Adrenal gland (tissue), 12 donors: ENCODE measurements around the gene AIP. TPM values are rescaled to one million over a fixed set of nuclear protein-coding genes. Genes with fewer than 3 reads are reported as not detected.
"Not testable (repeated sequence)": the region's sequence is repeated elsewhere in the genome, so short reads cannot be mapped to it uniquely, and the experiment has no call there.

Source experiments
- DNase-seq, 7 donors: peaks; one replicate each; pipeline ENCODE4 v3.0.0-alpha.2; 2019 to 2020
- H3K27ac ChIP-seq, 5 donors: fragments of 200-600 bp; sonication (generic) in 4 of 5; 1 replicate in 3 of 5; 2 replicates in 2 of 5; pipeline versions ENCODE4 v1.5.1 to v1.8.0; 2016 to 2020; ENCODE audit warnings: mild to moderate bottlenecking in 1 of 5
- H3K27me3 ChIP-seq: fragments of 200-600 bp; 2 replicates; pipeline ENCODE4 v1.8.0; 2021
- H3K36me3 ChIP-seq, 2 donors: fragments of 200-600 bp; replicated peaks in 1 of 2; 1 replicate in 1 of 2; 2 replicates in 1 of 2; pipeline versions ENCODE4 v1.5.1 to v1.8.0; 2018 to 2022
- H3K4me1 ChIP-seq, 2 donors: fragments of 200-600 bp; replicated peaks in 1 of 2; 1 replicate in 1 of 2; 2 replicates in 1 of 2; pipeline versions ENCODE4 v1.5.1 to v1.8.0; 2018 to 2021
- H3K4me3 ChIP-seq, 4 donors: fragments of 200-600 bp; sonication (generic) in 3 of 4; one replicate each; pipeline ENCODE4 v1.5.1; 2016 to 2018
- H3K9me3 ChIP-seq, 3 donors: fragments of 200-600 bp; sonication (generic) in 1 of 3; replicated peaks in 1 of 3; 1 replicate in 2 of 3; 2 replicates in 1 of 3; pipeline versions ENCODE4 v1.5.1 to v1.8.0; 2016 to 2021
- CTCF ChIP-seq, 6 experiments: fragments of 450-650 bp in 4 of 6; fragments of 200-600 bp in 2 of 6; sonication (generic) in 1 of 6; IDR thresholded peaks; 1 replicate in 5 of 6; 2 replicates in 1 of 6; pipeline versions ENCODE4 v1.5.1 to v1.8.0; 2016 to 2021; ENCODE audit warnings: antibody characterized with exemption in 6 of 6, mild to moderate bottlenecking in 2 of 6, moderate library complexity in 1 of 6
- POLR2A ChIP-seq, 2 donors: fragments of 450-650 bp; IDR thresholded peaks; one replicate each; pipeline ENCODE4 v1.6.1; 2017; ENCODE audit warnings: antibody characterized with exemption in 2 of 2, mild to moderate bottlenecking in 2 of 2, moderate library complexity in 1 of 2
- WGBS, 4 donors: extraction: QIAGEN DNeasy Blood & Tissue Kit in 2 of 4; methylation state at CpG; one replicate each; pipeline versions ENCODE4 v1.1.5 to v1.1.7; 2013 to 2017; 5-methylcytosine and 5-hydroxymethylcytosine counted together
- intact Hi-C, 2 donors: fragments of 100-400 bp; cut with DNase I; formaldehyde crosslinking; loops; one replicate each; pipeline versions ENCODE4 v1.14.1 to v1.15.0; 2022 to 2023
- polyA plus RNA-seq, 3 donors: library from polyadenylated mRNA; stranded (reverse); fragments of 200-250 nt in 2 of 3; fragments of 350-450 nt in 1 of 3; fragmentation: Illumina TruSeq in 1 of 3; extraction: RNeasy Lipid Tissue Mini Kit (QIAGEN cat#74804) in 1 of 3; gene quantifications; one replicate each; pipeline ENCODE4 v1.2.3, GENCODE V29; 2013 to 2014
- total RNA-seq, 9 donors: library from RNA; depleted of rRNA in 4 of 9; stranded (reverse); fragments of >200 nt in 4 of 9; fragments of 120-200 nt in 1 of 9; fragmentation: NEBNext Ultra II Directional in 1 of 9; extraction: Animal tissue kit (Norgen Biotek cat#: 25700) in 1 of 9; gene quantifications; one replicate each; pipeline versions ENCODE4 v1.1.0 to v1.2.4, GENCODE V29; 2013 to 2023
- donor health status: healthy with polysubstance abuse.
- donor health status: Bipolar disorder and iron deficiency.
- donor health status: DM: yes; HTN: yes; CAD: no.
- donor health status: DM: no; HTN: no; CAD: no.
- donor health status: DM: no; HTN: no; CAD: no.
- donor health status: DM: yes; HTN: yes; CAD: no.

Gene AIP
- total and polyA plus RNA-seq, 12 donors, result 35.3 to 152 (median 83.9) TPM

GRCh38 chr11:67472882-67473281, 9.9 kb upstream of the AIP start:
- Histone ChIP-seq H3K9me3 (no peaks in the 10 kb centered on the region), H3K4me1 (peaks cover 6 to 12% of the 10 kb centered on the region in 2 donors), H3K36me3 (no peaks in the 10 kb centered on the region), H3K27ac (no peak overlapping the region), H3K4me3 (no peak overlapping the region), H3K27me3 (no peaks in the 10 kb centered on the region)
- TF ChIP-seq POLR2A (IDR thresholded peaks at IDR 0.05), result no peak
- no peak for TF ChIP-seq CTCF (IDR thresholded peaks at IDR 0.05)
- WGBS, 4 donors, result 70 to 78% (median 73%) methylated on average over 7 of the region's 7 CpGs
- DNase-seq, result no peak
- intact Hi-C loops, result no loop called here

- H3K4me3 ChIP-seq, H3K27ac ChIP-seq, H3K4me1 ChIP-seq, intact Hi-C loops, H3K36me3 ChIP-seq, DNase-seq, H3K9me3 ChIP-seq, H3K27me3 ChIP-seq: not testable (repeated sequence)
- WGBS, 4 donors, result 77 to 85% (median 83%) methylated on average over 10 of the region's 10 CpGs
These were observed 6.1 kb upstream of the AIP start for GRCh38 chr11:67476692-67477091.

- DNase-seq, H3K27me3 ChIP-seq, H3K9me3 ChIP-seq, H3K4me3 ChIP-seq, intact Hi-C loops, H3K27ac ChIP-seq, H3K36me3 ChIP-seq, H3K4me1 ChIP-seq: not testable (repeated sequence)
- WGBS, 4 donors, result 81 to 86% (median 84%) methylated on average over 12 to 14 of the region's 16 CpGs
These were observed 5.3 kb upstream of the AIP start for GRCh38 chr11:67477344-67478050.

GRCh38 chr11:67482275-67482826, 475 bp upstream of the AIP start:
- intact Hi-C loops, result no loop called here
- TF ChIP-seq CTCF (IDR thresholded peaks at IDR 0.05) (no peak), POLR2A (IDR thresholded peaks at IDR 0.05) (no peak)

GRCh38 chr11:67483831-67484665, 1.2 kb downstream of the AIP start:
- peaks cover 0 to 16% of the 10 kb centered on the region in 2 donors for H3K36me3 ChIP-seq
- no peak for DNase-seq
- peak overlapping the region in 1 of 5 donors; percentile 26 for H3K27ac ChIP-seq
- intact Hi-C loops, result no loop called here
- no peaks in the 10 kb centered on the region for H3K9me3 ChIP-seq
- TF ChIP-seq POLR2A (IDR thresholded peaks at IDR 0.05) (no peak), CTCF (IDR thresholded peaks at IDR 0.05) (no peak)
- H3K4me1 ChIP-seq, result peaks cover 17 to 24% of the 10 kb centered on the region in 2 donors
- peak overlapping the region in 1 of 4 donors; percentile 67 for H3K4me3 ChIP-seq
- 88 to 92% (median 88%) methylated on average over 13 to 16 of the region's 16 CpGs for WGBS, 4 donors
- H3K27me3 ChIP-seq, result no peaks in the 10 kb centered on the region

More at GRCh38 chr11:67482275-67482826, 475 bp upstream of the AIP start:
- H3K27me3 ChIP-seq, result no peaks in the 10 kb centered on the region
- H3K36me3 ChIP-seq, result peaks cover 0 to 5% of the 10 kb centered on the region in 2 donors
- H3K4me3 ChIP-seq, result peak overlapping the region in 2 of 4 donors; percentile 41 to 67
- H3K9me3 ChIP-seq, result no peaks in the 10 kb centered on the region
- DNase-seq, result no peak
- H3K4me1 ChIP-seq, result peaks cover 17 to 24% of the 10 kb centered on the region in 2 donors
- H3K27ac ChIP-seq, result peak overlapping the region in 4 of 5 donors; percentile 64 to 92 (median 84)
- WGBS, 4 donors, result 29 to 41% (median 39%) methylated on average over 19 of the region's 19 CpGs
